Hypothalamus (tissue), 51 donors: ENCODE data around the gene ADCYAP1.
A peak's percentile ranks its signal among the peaks of the same experiment; 100 is the strongest.

Source experiments
- DNase-seq, 51 donors: peaks; one replicate each; lab custom pipeline; 2025; lab: John Stamatoyannopoulos, UW

ADCYAP1 gene

DNA sequence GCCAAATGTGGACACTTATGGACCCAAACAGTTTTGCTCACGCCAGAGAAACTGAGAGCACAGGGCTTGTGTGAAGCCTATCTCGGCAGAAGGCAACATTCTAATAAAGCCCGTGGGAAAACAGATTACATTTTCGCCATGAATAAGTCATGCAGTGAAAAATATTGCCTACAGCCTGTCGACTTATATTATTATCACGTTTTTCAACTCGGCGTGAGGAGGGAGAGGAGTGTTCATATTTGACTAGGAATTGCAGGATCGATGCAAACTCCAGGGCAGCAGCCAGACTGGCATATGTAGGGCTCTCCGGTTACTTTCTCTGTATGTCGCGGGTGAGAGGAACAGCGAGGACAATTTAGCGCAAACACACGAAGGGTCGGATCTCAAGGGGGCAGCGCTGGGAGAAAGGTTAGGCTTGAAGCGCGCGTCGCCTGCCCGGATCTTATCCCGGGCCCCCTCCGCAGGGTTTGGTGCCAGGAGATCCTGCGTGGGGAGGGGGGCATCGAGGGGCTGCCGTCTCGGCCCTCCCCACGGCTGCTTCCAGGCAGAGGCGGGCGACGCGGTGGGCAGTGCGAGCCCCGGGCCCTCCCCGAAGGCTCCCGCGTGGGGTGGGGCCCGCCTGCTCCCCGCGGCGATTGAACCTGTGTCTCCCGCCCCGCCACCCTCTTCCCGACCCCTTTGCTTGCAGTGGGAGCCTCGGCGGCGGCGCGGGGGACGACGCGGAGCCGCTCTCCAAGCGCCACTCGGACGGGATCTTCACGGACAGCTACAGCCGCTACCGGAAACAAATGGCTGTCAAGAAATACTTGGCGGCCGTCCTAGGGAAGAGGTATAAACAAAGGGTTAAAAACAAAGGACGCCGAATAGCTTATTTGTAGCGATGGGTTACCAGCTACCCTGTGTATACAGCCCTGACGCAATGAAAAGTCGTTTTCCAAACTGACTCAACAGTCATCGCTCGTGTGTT is 4.4 kb downstream of the ADCYAP1 start:
- DNase-seq = no peak

DNA sequence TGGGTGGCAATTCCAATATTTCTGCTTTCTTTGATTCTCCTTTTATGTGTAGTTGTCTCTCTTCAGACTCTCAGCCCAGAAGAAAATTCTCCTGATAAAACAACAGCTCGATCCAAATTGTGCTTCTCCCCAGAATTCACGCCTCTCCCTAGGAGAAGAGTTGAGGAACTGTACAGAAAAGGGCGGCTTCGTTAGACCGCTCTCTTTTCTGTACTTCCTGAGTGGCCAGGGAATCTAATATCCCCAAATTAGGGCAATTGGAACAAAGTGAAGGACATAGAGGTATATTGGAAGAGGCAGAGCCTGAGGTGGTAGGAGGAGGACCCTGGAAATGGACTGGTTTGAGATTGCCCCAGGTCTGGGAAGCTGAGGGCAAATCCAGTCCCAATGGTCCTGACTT is 5.6 kb downstream of the ADCYAP1 start:
- no peak for DNase-seq

DNA sequence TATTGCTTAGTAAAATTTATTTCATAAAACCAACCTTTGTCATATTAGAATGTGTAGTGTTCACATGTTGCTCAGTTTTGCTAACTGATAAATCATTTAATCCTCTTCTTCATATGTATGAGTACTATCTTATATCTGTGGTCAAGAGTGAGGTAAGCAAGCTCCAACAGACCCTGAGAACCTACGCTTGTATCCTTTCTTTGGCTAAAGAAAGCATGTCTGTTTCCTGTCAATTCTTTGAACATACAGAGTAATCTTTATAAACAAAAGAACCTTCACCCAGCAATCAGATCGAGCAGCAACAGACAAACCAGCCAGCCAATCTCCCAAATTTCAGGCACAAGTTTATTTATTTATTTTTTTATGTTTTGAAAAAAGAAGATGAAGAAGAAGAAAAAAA is 6.4 kb downstream of the ADCYAP1 start:
- no peak for DNase-seq

DNA sequence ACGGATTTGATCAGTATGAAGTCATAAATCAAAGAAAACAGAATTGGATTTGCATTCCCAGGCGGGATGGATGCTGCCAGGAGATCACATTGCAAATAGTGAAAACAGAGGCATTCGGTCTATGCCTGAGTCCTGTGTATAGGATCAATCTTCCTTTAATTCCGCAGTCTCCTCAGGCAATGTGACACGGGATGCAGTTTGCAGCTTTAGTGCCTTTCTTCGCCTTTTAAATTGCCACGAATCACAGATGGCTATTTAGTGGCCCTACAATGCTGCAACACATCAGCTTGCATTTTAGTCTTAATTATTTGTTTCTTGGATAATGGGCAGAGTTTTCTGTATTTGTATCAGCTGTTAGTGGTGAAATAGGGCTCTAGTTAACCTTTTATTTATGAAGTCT is 6.8 kb downstream of the ADCYAP1 start:
- no peak for DNase-seq

DNA sequence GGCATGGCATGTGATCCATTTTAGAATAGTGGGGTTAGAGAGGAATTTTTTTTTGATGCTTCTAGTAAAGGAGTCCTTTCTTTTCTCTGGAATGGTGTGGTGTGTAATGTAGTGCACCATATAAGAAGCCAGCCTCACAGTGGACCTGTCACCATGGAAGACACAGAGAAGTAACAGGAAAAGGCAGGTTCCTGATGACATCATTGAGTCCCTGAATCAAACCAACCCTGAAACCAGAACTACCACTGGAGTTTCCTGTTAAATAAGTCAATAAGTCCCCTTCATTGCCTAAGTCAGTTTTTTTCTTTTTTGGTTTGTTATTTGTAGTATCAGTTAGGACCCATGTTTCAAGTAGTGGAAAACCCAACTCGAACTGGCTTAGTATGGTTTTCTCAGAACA is 11.9 kb downstream of the ADCYAP1 start:
- no peak for DNase-seq

DNA sequence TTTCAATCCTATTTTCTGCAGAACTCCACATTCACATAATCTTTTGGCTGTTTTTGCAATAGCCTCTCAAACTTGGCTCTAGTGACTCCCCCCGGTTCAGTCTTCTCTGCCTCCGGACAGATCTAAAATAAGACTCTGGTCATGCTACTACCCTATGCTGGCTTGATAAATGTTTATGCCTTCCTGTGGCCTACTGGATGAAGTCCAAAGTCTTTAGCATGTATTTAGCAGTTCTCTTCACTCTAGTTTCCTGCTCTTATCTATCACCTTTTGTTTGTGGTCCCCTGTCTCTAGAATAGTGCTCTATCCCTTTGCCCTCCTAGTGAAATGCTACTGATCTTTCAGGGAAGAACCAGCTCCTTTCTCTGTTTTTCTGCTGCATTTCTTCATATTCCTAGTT is 14.4 kb downstream of the ADCYAP1 start:
- DNase-seq = no peak

DNA sequence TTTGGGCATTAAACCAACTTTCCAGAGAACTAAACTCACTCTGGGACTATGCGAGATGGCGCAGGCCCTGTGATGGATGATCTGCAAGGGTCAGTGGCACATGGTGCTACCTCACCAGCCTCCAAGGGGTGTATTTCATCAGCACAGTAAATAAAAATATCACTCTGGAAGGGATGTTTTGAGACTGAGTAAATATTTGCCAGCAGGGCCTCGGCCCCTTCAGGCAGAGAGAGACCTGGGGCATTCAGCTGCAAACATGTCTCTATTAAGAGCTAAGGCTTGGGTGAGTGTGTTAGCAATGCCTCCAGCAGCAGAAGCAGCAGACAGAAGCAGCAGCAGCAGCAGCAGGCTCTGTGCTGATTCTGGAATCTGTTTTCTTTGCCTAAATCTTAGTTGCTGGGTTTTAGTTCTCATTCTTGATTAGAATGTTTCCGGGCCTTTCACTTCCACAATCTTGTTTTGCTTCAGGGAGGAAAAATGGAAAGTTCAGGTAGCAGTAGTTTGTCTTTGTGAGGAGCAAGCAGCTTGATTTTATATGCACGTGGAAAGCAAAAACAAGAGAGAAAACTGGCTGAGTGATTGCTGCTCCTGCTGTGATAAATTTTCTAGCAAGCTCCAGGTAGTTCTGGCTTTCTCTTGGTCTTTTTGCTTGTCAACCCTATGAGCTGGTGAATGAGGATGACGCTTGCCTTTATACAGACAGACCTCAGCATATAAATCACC is 18.6 kb downstream of the ADCYAP1 start:
- no peak for DNase-seq

DNA sequence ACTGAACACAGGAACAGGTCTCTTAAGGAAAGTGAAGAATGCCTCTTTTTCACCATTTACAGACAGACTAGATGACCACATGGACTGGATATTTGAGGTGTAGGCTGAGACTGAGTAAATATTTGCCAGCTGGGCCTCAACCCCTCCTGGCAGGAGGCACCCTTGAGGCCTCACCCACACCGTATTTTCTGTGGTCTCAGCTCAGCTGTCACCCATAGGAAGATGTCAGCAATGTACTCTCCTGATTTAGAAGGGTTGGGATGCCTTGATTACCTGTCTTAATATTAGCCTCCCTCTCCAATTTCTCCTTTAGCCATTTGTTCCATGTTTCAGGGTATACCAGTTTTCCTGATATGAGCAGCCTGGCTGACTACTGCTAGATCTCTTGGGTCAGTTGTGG is 20.3 kb downstream of the ADCYAP1 start:
- DNase-seq = no peak

DNA sequence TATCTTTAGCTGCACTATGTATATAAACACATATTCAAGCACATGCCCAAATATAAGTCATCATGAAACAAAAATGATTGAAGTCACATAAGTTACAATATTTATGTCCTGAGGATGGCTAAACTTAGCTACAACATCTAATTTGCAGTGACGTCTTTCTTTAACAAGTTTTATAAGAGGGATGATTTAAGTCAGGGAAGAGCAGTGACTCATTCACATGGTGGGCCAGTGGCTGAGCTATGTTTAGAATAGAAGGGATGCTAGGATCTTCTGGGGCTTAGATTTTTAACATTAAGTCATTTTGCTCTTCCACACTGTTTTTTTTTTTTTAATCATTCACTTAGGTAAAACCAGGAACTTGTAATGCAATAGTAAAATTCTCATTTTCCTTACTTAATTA is 22.3 kb downstream of the ADCYAP1 start:
- DNase-seq = no peak

DNA sequence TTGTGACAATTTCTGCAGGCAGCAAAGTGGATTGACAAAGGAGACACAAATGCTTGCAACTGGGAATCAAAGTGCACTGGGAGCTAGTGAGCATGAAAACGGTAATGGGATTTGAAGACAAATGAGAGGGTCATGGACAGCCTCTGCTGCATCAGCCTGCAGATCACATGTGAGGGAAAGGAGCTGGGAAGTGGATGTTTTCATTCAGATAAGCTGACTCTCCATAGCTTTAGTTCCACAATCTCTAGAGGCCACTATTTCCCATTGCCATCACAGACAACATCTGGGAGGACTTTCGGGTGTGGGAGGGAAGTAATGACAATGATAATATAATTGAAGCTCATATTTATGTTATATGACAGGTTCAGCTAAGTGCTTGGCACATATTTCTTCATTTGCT is 28.4 kb downstream of the ADCYAP1 start:
- DNase-seq = no peak

DNA sequence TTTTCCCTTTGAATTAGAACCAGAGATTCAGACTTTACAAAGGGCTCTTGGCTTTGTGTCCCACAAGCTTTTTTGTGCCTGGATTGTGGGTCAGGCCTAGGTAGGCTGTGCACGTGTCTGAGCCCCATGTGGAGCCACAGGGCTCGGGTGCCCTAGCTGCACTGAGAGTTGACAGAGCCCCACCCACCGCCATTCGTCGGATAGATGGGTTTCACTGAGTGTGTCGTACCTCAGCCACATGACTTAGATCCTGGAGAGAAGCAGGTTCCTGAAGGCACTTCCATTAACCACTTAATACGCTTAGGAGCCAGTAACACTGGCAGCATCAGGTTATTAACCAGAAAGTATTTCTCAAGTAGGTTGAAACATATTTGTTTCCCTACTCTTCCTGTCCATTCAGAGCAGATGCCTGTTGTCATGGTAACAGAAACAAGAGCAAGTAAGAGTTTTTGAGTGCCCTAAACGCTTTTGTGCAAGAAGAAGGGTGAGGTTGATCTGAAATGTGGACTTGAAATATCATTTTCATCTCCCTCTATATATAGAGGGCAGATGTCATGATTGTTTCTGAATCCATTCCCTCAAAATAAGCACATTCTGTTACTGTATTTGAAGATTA is 30.0 kb downstream of the ADCYAP1 start:
- DNase-seq = peak in 5 of 51 donors; percentile 2 to 8 (median 6)

DNA sequence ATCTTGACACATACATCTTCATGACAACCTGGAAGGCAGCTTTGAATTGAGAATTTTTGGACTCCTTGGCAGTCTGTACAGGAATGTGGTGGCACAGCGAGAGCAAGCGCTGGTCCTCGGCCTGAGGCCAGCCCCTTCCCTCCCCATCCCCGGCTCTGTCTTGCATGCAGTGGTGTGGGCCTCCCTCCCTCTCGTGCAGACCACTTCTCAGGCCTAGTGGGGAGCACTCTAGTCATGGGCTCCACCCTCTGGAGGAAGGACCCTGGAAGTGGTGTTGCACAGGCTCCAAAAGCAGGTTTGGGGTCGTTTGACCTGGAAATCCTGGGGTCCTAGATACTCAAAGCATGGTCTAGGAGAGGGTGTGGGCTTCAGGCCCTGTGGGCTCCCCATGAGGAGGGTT is 32.3 kb downstream of the ADCYAP1 start:
- no peak for DNase-seq

DNA sequence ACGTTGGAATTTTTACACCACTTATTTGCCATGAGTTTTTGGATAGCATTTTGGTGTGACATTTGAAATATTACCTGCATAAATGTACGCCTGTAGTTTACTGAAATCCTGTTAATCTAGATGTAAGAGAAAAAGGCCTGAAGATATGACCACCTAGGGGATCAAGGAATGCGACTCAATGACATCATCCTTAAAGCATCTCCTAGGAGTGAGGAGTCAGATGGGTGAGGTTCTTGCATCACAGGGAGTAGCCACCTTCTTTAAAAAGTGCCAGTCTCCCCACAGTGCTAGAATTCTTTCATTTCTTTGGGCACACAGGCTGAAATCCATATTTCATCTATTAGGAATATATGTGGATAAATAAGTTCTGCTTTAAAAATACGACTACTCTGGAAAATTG is 34.5 kb downstream of the ADCYAP1 start:
- no peak for DNase-seq

DNA sequence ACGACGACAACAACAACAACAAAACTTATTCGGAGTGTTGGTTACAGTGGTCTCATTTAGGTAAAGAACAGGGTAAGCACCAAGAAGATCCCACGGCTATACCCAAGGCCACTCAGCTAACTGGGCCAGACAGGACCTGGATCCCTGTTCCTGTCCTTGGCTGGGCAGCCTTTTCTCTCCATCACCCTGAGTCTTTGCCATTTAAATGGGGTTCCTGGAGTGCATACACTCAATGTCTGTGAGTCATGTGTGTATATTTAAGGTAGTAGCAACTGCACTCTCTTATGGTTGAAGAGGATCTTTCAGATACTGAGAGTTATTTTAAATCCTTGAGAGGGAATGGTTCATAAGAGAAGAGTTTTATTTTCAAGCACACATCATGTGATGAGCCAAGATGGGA is 35.3 kb downstream of the ADCYAP1 start:
- DNase-seq = no peak

DNA sequence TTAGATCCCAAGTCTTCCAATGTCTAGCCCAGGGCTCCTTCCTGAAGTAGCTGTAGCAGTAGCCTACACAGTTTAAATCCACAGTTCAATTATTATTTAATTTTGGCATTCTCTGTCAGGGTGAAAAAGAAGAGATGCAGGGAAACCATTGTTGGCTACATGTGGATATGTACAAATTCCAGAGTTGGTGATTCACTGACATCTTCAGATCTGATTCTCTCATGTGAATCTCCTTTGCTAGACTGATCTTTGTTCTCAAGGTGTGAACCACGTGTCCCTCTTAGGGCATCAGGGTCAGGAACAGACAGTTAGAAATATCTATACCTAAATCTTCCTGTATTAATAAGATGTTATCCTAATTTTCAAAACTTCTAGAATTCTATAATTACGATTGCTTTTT is 36.7 kb downstream of the ADCYAP1 start:
- no peak for DNase-seq

DNA sequence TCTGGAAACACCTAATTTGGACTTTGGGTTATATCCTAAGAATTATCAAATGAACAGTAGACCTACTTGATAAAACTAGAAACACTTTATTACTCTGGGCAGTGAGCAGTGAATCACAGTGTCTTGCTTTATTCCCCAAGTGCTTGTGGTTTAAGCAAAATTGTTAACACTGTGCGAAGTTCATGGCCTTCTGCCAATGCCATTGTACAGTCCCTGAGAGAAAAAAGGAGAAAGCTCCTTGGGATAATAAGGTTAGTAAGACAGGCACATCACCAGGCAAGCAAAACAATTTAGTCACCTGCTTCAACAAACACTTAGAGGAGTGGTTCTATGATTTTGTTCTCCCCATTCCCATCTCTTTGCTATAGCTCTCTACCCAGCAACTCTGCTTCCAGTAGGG is 39.8 kb downstream of the ADCYAP1 start:
- DNase-seq = no peak

DNA sequence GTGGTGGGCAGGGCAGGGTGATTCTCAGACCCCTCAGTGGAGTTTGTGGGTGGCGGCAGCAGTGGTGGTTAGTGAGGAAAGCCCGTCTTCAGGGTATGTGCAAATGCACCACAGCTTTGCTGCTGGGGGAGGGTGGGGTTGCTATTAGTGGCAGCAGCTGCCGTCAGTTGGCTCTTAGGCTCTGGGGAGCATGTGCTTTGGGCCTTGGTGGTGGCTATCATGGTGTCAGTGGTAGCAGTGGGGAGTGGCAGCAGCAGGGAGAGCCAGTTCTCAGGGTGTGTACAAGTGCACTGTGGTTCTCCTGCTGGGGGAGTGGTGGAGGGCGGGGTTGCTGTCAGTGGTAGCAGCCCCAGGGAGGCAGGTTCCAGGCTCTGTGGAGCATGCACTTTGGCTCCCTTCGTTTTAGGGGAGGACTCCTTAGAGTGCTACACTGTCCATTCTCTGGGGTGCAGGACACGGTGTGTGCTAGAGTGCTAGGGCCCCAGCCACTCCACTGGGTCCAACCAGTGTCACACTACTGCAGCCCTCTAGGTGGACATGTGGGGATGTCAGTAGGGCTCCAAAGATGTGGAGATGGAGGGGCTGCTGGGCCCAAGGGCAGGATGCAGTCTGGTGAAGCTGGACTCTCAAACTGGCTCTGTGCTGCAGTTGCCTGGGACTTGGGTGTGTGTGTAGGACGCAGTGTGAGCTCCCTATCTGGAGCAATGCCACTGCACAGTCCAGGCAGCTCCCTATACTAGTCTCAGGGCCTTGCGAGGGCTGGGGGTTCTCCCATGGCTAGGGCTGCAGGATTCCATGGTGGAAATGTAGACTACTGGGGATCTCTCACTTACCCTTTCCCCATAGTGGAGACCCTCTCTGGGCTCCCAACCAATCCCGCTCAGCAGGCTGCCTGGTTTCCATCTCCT is 45.3 kb downstream of the ADCYAP1 start:
- no peak for DNase-seq

DNA sequence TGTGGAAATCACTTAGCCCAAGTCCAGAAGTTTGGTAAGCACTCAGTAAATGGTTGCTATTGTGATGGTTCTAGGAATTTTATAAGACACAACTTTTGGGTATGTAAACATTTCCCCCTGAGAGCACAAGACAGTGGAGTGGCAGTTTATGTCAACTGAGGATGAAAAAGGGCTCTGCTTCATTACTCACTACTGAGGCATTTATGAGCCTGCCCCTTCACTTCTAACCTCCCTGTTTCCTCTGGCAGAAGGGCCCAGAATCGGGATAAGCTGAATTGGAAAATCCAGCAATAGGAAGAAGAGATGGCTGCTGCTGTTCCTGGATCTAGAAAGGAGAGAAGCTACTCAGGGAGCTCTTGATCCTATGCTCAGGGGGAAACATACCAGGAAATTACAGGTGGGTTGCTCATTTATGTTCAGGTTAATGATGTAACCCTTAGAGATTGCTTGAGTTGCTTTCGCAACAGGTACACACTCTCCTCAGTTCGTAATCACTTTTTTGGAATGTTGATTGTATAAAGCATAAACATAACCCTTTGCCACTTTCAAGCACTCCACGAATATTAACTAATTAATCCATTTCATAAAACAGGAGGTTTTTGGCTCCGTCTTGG is 46.3 kb downstream of the ADCYAP1 start:
- no peak for DNase-seq

DNA sequence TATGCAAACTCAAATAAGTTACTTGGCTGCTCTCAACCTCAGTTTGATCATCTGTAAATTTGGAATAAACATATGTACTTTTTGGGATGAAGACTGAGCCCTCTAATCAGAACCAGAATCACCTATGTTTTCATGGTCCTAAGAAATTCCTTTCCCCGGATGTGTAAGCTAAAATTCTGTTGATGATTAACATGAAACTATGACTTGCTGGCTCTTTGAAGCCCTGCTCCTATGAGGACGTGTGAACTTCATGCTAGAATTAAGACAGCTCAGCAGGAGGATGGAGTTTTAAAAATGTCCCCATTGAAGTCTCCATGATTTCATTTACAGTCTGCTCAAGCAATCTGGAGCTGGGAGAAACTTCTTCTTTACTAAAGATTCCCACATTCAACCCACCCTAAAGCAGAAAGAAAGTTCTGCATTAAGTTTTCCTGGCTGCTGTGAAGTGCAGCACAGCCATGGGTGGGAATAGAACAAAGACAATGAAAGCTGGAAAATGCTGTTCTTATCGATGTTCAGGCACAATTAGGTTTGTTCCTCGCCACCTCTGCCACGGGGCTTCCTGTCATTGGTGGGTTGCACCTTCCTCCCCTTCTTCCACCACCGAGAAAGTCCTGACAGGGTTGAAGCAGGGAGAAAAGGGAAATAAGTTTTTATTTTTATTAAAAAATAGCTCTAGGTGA is 50.9 kb downstream of the ADCYAP1 start:
- DNase-seq = no peak

DNA sequence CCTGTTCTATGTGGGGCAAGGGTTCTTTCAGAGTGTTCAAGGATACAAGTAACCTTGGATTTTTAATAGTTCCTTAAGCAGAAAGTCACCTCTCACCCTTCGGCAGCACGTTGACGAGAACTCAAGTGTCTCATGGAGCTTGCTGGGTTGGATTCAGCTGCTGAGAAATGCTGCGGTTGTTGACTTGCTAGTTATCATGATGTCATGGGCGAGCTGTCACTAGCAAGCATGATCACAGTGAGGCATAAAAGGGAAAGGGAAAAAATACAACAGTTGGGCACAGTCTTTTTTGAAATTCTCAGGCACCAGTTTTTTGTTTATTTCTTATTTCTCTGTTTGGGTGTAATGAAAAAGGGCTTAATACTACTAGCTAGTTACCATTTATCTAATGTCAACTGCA is 53.2 kb downstream of the ADCYAP1 start:
- no peak for DNase-seq
